HG02678 (cell line): Measurements from ENCODE around the gene RXFP1.
"Not testable (repeated sequence)": the region's sequence is repeated elsewhere in the genome, so short reads cannot be mapped to it uniquely, and the experiment has no call there.

Experiments used
- ATAC-seq: cut with Tn5 transposase; IDR thresholded peaks from one replicate; pipeline ENCODE4 v1.9.1; 2021; ENCODE audit warnings: mild to moderate bottlenecking, moderate library complexity; ENCODE audit not compliant: unreplicated experiment

RXFP1 gene

GRCh38 chr4:158606969-158607368 lies 85.3 kb downstream of the RXFP1 start:
- no peak for ATAC-seq

DNA sequence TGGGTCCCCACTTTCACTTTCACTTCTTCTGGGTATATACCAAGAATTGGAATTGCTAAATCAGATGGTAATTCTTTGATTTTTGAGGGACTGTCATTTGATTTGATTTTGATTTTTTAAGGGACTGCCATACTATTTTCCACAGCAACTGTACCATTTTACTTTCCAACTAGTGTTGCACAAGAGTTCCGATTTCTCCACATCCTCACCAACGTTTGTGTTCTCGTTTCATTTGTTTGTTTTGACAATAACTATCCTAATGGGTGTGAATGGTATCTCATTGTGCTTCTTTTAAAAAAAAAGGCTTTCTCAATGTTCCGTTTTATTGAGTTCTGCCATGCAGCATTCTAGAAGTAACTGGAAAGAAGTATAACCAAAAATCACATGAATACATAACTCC lies 87.4 kb downstream of the RXFP1 start:
- no peak for ATAC-seq

- peak; percentile 85 for ATAC-seq
These were observed 89.1 kb downstream of the RXFP1 start for GRCh38 chr4:158610790-158611189.

DNA sequence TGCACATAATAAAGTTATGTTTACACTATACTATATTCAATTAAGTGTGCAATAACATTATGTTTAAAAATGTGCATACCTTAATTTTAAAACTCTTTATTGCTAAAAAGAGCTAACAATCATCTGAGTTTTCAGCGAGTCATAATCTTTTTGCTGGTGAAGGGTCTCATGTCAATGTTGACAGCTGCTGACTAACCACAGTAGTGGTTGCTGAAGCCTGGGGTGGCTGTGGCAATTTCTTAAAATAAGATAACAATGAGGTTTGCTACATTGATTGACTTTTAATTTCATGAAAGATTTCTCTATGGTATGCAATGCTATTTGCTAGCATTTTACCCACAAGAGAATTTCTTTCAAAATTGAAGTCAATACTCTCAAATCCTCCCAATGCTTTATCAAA lies 91.4 kb downstream of the RXFP1 start:
- no peak for ATAC-seq

- no peak for ATAC-seq
These were observed 96.3 kb downstream of the RXFP1 start for GRCh38 chr4:158617956-158618355.

GRCh38 chr4:158621729-158622128 lies 100.0 kb downstream of the RXFP1 start:
- no peak for ATAC-seq

GRCh38 chr4:158622251-158622650 lies 100.6 kb downstream of the RXFP1 start:
- no peak for ATAC-seq

GRCh38 chr4:158624889-158625478 lies 103.3 kb downstream of the RXFP1 start:
- peak; percentile 97 for ATAC-seq

- no peak for ATAC-seq
These were observed 103.9 kb downstream of the RXFP1 start for GRCh38 chr4:158625544-158625943.

DNA sequence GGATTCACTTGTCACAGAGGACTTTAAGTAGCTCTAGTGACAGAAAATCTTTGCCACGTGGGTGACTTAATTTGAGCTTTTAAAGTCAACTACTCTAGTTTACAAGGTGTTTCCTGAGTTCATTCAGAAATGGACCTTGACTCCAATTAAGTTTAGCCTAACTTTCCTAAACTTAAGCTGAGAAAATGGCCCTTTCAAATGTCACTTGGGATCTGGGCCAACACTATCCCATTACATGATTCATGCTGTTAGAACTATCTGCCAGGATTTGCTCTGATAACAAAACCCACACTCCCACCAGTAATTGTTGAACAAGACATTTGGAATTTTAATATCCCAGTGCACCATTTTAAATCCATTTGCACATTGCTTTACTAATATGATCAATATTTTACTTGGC lies 109.2 kb downstream of the RXFP1 start:
- ATAC-seq: no peak

DNA sequence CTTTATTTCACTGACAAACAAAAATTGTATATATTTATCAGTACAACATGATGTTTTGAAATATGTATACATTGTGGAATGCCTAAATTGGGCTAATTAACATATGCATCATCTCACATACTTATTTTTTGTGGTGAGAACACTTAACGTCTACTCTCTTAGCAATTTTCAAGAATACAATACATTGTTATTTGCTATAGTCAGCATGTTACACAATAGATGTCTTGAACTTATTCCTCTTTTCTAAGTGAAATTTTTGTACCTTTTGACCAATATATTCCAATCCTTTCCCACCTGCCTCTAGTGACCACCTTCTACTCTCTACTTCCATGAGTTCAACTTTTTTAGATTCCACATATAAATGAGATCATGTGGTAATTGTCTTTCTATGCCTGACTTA lies 114.9 kb downstream of the RXFP1 start:
- ATAC-seq: no peak

- no peak for ATAC-seq
These were observed 122.7 kb downstream of the RXFP1 start for GRCh38 chr4:158644356-158644755.

DNA sequence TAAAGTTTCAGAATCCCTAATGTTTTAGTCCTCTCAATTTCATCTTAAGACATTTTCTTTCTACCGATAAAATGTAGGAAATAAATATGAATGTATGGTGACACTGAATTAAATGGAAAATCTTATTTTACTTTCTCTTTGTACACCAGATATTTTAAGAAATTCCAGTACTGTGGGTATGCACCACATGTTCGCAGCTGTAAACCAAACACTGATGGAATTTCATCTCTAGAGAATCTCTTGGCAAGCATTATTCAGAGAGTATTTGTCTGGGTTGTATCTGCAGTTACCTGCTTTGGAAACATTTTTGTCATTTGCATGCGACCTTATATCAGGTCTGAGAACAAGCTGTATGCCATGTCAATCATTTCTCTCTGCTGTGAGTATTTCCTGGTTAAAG lies 123.1 kb downstream of the RXFP1 start:
- no peak for ATAC-seq

GRCh38 chr4:158649111-158649680 lies 127.5 kb downstream of the RXFP1 start:
- no peak for ATAC-seq

- ATAC-seq: no peak
These were observed 131.2 kb downstream of the RXFP1 start for GRCh38 chr4:158652920-158653319.

DNA sequence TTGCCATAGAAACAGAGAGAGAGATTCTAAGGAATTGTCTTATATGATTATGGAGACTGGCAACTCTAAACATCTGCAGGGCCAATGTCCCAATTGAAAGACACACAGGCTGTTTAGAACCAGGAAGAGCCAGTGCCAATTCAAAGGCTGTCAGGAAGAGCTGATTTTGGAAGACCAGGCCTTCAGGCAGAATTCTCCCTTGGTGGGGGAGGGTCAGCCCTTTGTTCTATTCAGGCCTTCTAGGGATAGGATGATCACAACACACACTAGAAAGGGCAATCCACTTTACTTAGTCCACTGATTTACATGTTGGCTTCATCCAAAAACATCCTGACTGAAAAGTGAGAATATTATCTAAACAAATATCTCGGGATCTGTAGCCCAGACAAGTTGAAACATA lies 134.8 kb downstream of the RXFP1 start:
- no peak for ATAC-seq

- no peak for ATAC-seq
These were observed 135.6 kb downstream of the RXFP1 start for GRCh38 chr4:158657291-158657690.

DNA sequence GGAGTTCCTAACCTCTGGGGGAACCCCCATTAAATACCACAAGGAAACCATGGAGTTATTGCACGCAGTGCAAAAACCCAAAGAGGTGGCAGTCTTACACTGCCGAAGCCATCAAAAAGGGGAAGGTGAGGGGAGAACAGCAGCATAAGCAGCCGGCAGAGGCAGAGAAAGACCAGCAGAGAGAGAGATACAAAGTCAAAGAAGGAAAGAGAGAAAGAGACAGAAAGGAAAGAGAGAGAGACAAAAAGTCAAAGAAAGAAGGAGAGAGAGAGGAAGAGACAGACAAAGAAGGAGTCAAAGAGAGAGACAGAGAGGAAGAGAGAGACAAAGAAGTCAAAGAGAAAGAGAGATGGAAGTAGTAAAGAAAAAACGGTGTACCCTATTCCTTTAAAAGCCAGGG lies 141.6 kb downstream of the RXFP1 start:
- not testable (repeated sequence) for ATAC-seq

- not testable (repeated sequence) for ATAC-seq
These were observed 142.3 kb downstream of the RXFP1 start for GRCh38 chr4:158663707-158664625.

DNA sequence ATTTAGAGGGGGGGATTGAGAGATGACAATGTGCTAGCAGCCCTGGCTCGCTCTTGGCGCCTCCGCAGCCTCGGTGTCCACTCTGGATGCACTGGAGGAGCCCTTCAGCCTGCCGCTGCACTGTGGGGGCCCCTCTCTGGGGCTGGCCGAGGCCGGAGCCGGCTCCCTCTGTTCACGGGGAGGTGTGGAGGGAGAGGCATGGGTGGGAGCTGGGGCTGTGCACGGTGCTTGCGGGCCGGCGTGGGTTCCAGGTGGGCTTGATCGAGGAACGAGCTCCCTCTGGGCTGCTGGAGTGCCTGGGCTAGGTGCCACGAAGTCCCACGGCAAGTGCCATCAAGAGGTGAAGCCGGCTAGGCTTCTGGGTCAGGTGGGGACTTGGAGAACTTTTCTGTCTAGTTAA lies 143.1 kb downstream of the RXFP1 start:
- no peak for ATAC-seq

DNA sequence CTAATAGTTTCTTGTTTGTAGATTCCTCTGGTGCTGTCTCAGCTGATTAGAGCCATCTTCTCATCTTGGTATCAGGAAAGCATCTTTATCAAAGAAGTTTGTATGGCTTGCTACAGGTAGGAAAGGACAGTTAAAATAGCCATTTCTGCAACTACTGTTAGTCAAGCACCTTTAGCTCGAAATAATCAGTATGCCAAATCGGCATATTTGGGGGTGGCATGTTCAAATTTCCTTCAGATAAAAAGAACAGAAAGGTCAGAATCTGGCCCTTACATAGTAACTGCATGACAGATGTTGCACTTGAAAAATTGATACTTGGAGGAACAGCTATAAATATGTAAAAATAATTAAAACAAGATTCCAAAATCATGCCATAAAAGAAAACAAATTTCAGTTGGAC lies 145.2 kb downstream of the RXFP1 start:
- no peak for ATAC-seq

DNA sequence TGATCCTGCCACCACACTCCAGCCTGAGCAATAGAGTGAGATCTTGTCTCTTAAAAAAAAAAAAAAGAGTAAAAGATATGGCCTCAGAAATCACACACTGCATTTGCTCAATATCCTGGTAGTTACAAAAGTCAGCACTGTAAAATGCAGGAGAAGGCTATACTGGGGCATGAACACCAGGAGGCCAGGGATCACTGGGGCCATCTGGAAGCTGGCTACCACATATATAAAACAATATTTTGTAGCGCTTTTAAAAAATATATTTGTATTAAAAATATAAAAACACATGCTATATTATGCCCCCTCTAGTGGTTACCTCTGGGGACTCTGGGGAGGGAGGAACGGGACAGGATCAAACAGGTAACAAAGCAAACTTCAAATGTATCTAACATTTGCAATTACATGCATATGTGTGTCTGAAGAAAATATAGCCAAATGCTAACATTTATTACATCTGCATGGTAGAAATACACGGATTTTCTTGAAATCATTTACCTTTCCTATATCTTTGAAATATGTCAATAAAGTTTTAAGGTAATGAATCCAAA lies 146.0 kb downstream of the RXFP1 start:
- no peak for ATAC-seq
